Measurements from ENCODE around the gene LINS1.

Gene LINS1

GRCh38 chr15:100542290-100542689 is 59.7 kb downstream of the LINS1 start:
- ATAC-seq (ENCODE audit: low read depth) (no peak), DNase-seq (ENCODE audit: low spot score) (no peak)
- Histone ChIP-seq H3K27ac (ENCODE audit: poor library complexity, severe bottlenecking) (no peak overlapping the region), H3K4me1 (ENCODE audit: insufficient read depth, poor library complexity, severe bottlenecking) (peaks cover 10% of the 10 kb centered on the region), H3K36me3 (ENCODE audit: low read depth) (no peaks in the 10 kb centered on the region), H3K27me3 (ENCODE audit: insufficient read depth, poor library complexity, severe bottlenecking) (no peaks in the 10 kb centered on the region), H3K9me3 (ENCODE audit: severe bottlenecking) (no peaks in the 10 kb centered on the region), H3K4me3 (ENCODE audit: severe bottlenecking) (no peak overlapping the region)
- no peak for TF ChIP-seq CTCF (IDR thresholded peaks at IDR 0.05; ENCODE audit: poor library complexity, severe bottlenecking)

GRCh38 chr15:100537331-100537730 is 64.7 kb downstream of the LINS1 start:
- Histone ChIP-seq H3K27me3 (ENCODE audit: insufficient read depth, poor library complexity, severe bottlenecking) (no peaks in the 10 kb centered on the region), H3K9me3 (ENCODE audit: severe bottlenecking) (no peaks in the 10 kb centered on the region), H3K36me3 (ENCODE audit: low read depth) (no peaks in the 10 kb centered on the region), H3K4me3 (ENCODE audit: severe bottlenecking) (no peak overlapping the region), H3K27ac (ENCODE audit: poor library complexity, severe bottlenecking) (no peak overlapping the region), H3K4me1 (ENCODE audit: insufficient read depth, poor library complexity, severe bottlenecking) (peaks cover 13% of the 10 kb centered on the region)
- no peak for DNase-seq (ENCODE audit: low spot score)
- TF ChIP-seq CTCF (IDR thresholded peaks at IDR 0.05; ENCODE audit: poor library complexity, severe bottlenecking): no peak
- ATAC-seq (ENCODE audit: low read depth): no peak

- no peak for ATAC-seq (ENCODE audit: low read depth)
- Histone ChIP-seq H3K4me1 (ENCODE audit: insufficient read depth, poor library complexity, severe bottlenecking) (peaks cover 11% of the 10 kb centered on the region), H3K4me3 (ENCODE audit: severe bottlenecking) (no peak overlapping the region), H3K27me3 (ENCODE audit: insufficient read depth, poor library complexity, severe bottlenecking) (no peaks in the 10 kb centered on the region), H3K27ac (ENCODE audit: poor library complexity, severe bottlenecking) (no peak overlapping the region), H3K36me3 (ENCODE audit: low read depth) (no peaks in the 10 kb centered on the region), H3K9me3 (ENCODE audit: severe bottlenecking) (no peaks in the 10 kb centered on the region)
- DNase-seq (ENCODE audit: low spot score): no peak
- TF ChIP-seq CTCF (IDR thresholded peaks at IDR 0.05; ENCODE audit: poor library complexity, severe bottlenecking): no peak
Measured at GRCh38 chr15:100536733-100537132, 65.3 kb downstream of the LINS1 start.

- Histone ChIP-seq H3K4me1 (ENCODE audit: insufficient read depth, poor library complexity, severe bottlenecking) (peaks cover 8% of the 10 kb centered on the region), H3K9me3 (ENCODE audit: severe bottlenecking) (no peaks in the 10 kb centered on the region), H3K27me3 (ENCODE audit: insufficient read depth, poor library complexity, severe bottlenecking) (no peaks in the 10 kb centered on the region), H3K4me3 (ENCODE audit: severe bottlenecking) (no peak overlapping the region), H3K27ac (ENCODE audit: poor library complexity, severe bottlenecking) (no peak overlapping the region), H3K36me3 (ENCODE audit: low read depth) (no peaks in the 10 kb centered on the region)
- TF ChIP-seq CTCF (IDR thresholded peaks at IDR 0.05; ENCODE audit: poor library complexity, severe bottlenecking): no peak
- ATAC-seq (ENCODE audit: low read depth): no peak
- DNase-seq (ENCODE audit: low spot score): no peak
Measured at GRCh38 chr15:100533886-100534285, 68.1 kb downstream of the LINS1 start.

GRCh38 chr15:100531823-100532327 is 70.1 kb downstream of the LINS1 start:
- no peak overlapping the region for H3K27ac ChIP-seq (ENCODE audit: poor library complexity, severe bottlenecking)
- no peak for TF ChIP-seq CTCF (IDR thresholded peaks at IDR 0.05; ENCODE audit: poor library complexity, severe bottlenecking)
- no peak overlapping the region for H3K4me3 ChIP-seq (ENCODE audit: severe bottlenecking)
- ATAC-seq (ENCODE audit: low read depth) (no peak), DNase-seq (ENCODE audit: low spot score) (no peak)
- H3K4me1 ChIP-seq (ENCODE audit: insufficient read depth, poor library complexity, severe bottlenecking): peaks cover 11% of the 10 kb centered on the region
- H3K27me3 ChIP-seq (ENCODE audit: insufficient read depth, poor library complexity, severe bottlenecking): no peaks in the 10 kb centered on the region
- no peaks in the 10 kb centered on the region for H3K36me3 ChIP-seq (ENCODE audit: low read depth)
- no peaks in the 10 kb centered on the region for H3K9me3 ChIP-seq (ENCODE audit: severe bottlenecking)

All from RWPE2 (cell line).